Measurements from ENCODE around the gene TCF7L1. TPM values are rescaled to one million over a fixed set of nuclear protein-coding genes. Genes with fewer than 3 reads are reported as not detected.

The TCF7L1 gene
- total RNA-seq, 1 experiment from 2014 or later = 3.0 TPM

DNA sequence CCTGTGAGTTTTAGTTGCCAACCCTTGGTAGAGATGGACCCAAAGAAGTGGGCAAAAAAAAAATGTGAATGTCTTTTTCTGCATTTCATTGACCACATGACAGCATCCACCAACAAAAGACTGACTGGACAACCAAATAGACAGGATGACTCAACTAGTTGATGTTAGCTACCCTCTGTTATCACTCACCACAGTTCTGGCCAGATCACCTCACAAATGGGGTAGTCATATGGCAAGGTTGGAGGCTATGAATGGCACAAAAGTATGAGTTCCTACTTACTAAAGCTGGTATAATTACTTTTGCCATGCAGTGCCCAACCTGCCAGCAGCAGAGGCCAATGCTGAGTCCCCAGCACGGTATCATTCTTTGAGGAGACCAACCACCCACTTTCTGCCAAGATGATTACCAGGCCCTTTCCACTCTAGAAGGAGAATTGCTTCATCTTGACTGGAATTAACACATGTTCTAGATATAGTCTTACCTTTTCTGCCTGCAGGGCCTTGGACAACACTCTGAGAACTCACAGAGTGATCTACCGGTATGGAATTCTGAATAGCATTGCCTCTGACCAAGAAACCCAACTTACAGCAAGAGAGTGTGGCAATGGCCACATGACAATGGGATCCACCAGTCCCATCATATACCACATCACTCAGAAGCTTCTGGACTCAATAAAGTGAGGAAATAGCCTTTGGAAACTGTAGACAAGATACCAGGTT is 20.1 kb upstream of the TCF7L1 start:
- BruUV-seq (replicated peaks) = no TSS peak

GRCh38 chr2:85114586-85115330 is 18.4 kb upstream of the TCF7L1 start:
- no TSS peak for BruUV-seq (replicated peaks)
- no peak overlapping the region for H3K27ac Mint-ChIP-seq (ENCODE audit: unreplicated experiment)
- no peak for DNase-seq
- no peaks in the 10 kb centered on the region for H3K36me3 Mint-ChIP-seq (ENCODE audit: insufficient read depth, unreplicated experiment)
- intact Hi-C loops (cut with micrococcal nuclease; ENCODE audit: unreplicated experiment) = no loop called here
- H3K4me1 Mint-ChIP-seq (ENCODE audit: low read depth, unreplicated experiment) = no peaks in the 10 kb centered on the region
- TF ChIP-seq CTCF (IDR thresholded peaks at IDR 0.05; ENCODE audit: unreplicated experiment) = no peak
- peaks cover 2% of the 10 kb centered on the region for H3K9me3 Mint-ChIP-seq (ENCODE audit: low read depth, unreplicated experiment)
- peaks cover 24% of the 10 kb centered on the region for H3K27me3 Mint-ChIP-seq (ENCODE audit: unreplicated experiment)
- CTCF ChIA-PET = interaction anchor here (0.6 kb wide), 1 partner anchor 67 kb away, joined by 3 read pairs; no protein-coding TSS in a partner anchor
- no peak overlapping the region for H3K4me3 Mint-ChIP-seq (ENCODE audit: low read depth, unreplicated experiment)

More for the DNA sequence above, 20.1 kb upstream of the TCF7L1 start:
- CTCF ChIA-PET = no interaction called here
- DNase-seq = no peak
- no peak for TF ChIP-seq CTCF (IDR thresholded peaks at IDR 0.05; ENCODE audit: unreplicated experiment)
- Mint-ChIP-seq H3K4me1 (ENCODE audit: low read depth, unreplicated experiment) (no peaks in the 10 kb centered on the region), H3K36me3 (ENCODE audit: insufficient read depth, unreplicated experiment) (no peaks in the 10 kb centered on the region), H3K27me3 (ENCODE audit: unreplicated experiment) (peaks cover 26% of the 10 kb centered on the region), H3K27ac (ENCODE audit: unreplicated experiment) (no peak overlapping the region), H3K9me3 (ENCODE audit: low read depth, unreplicated experiment) (peaks cover 2% of the 10 kb centered on the region), H3K4me3 (ENCODE audit: low read depth, unreplicated experiment) (no peak overlapping the region)
- intact Hi-C loops (cut with micrococcal nuclease; ENCODE audit: unreplicated experiment) = no loop called here

- Mint-ChIP-seq H3K27ac (ENCODE audit: unreplicated experiment) (no peak overlapping the region), H3K9me3 (ENCODE audit: low read depth, unreplicated experiment) (peaks cover 2% of the 10 kb centered on the region), H3K36me3 (ENCODE audit: insufficient read depth, unreplicated experiment) (no peaks in the 10 kb centered on the region), H3K27me3 (ENCODE audit: unreplicated experiment) (peaks cover 24% of the 10 kb centered on the region), H3K4me1 (ENCODE audit: low read depth, unreplicated experiment) (no peaks in the 10 kb centered on the region), H3K4me3 (ENCODE audit: low read depth, unreplicated experiment) (no peak overlapping the region)
- DNase-seq = no peak
- CTCF ChIA-PET = no interaction called here
- intact Hi-C loops (cut with micrococcal nuclease; ENCODE audit: unreplicated experiment) = no loop called here
- no peak for TF ChIP-seq CTCF (IDR thresholded peaks at IDR 0.05; ENCODE audit: unreplicated experiment)
- BruUV-seq (replicated peaks) = no TSS peak
Observed at GRCh38 chr2:85116207-85116606, 17.0 kb upstream of the TCF7L1 start.

GRCh38 chr2:85119900-85120299 is 13.3 kb upstream of the TCF7L1 start:
- DNase-seq = no peak
- intact Hi-C loops (cut with micrococcal nuclease; ENCODE audit: unreplicated experiment) = no loop called here
- Mint-ChIP-seq H3K27ac (ENCODE audit: unreplicated experiment) (no peak overlapping the region), H3K4me3 (ENCODE audit: low read depth, unreplicated experiment) (no peak overlapping the region), H3K36me3 (ENCODE audit: insufficient read depth, unreplicated experiment) (no peaks in the 10 kb centered on the region), H3K27me3 (ENCODE audit: unreplicated experiment) (peaks cover 9% of the 10 kb centered on the region), H3K9me3 (ENCODE audit: low read depth, unreplicated experiment) (no peaks in the 10 kb centered on the region), H3K4me1 (ENCODE audit: low read depth, unreplicated experiment) (no peaks in the 10 kb centered on the region)
- BruUV-seq (replicated peaks) = no TSS peak
- CTCF ChIA-PET = no interaction called here
- no peak for TF ChIP-seq CTCF (IDR thresholded peaks at IDR 0.05; ENCODE audit: unreplicated experiment)

All from Calu3 (cell line).